UCSD-AML1 (cell line): ENCODE data around the gene CEP350.

Experiments
- DNase-seq: peaks from one replicate; lab custom pipeline; 2025; ENCODE audit not compliant: unreplicated experiment; lab: John Stamatoyannopoulos, UW

Gene CEP350

DNA sequence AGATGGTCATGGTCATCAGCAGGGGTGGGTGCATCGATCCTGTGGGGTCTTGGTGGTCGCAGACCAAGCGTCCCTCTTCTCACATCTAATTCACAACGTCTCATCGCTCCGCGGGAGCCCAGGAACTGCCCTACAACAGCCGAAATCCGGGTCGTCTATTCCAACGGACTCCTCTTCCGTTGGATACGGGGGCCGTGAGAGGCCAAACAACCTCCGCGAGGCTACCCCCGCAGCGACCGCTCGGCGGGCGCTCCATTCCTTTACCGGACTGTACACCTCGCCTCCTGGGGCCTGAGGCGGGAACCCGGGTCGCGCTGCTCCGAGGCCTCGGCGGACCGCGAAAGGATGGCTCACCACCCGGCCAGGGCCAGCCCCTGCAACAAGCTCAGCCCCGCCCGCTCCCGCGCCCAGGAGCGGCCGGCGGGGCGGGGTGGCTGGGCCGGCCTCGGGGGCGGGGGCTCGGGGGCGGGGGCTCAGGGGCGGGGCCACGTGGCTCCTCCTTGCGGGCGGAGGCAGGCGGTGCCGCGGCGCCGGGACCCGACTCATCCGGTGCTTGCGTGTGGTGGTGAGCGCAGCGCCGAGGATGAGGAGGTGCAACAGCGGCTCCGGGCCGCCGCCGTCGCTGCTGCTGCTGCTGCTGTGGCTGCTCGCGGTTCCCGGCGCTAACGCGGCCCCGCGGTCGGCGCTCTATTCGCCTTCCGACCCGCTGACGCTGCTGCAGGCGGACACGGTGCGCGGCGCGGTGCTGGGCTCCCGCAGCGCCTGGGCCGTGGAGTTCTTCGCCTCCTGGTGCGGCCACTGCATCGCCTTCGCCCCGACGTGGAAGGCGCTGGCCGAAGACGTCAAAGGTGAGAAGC lies 199.9 kb downstream of the CEP350 start, which contains the start of gene QSOX1:
Gene QSOX1, plus strand, starts transcription at position 545 of the 857 bp plus-strand sequence. Its CDS starts 39 bp downstream, at position 584.
- DNase-seq: peak; percentile 89

GRCh38 chr1:180155182-180155682 lies 200.6 kb downstream of the CEP350 start:
- no peak for DNase-seq

- no peak for DNase-seq
These were observed 201.6 kb downstream of the CEP350 start for GRCh38 chr1:180156201-180156600.

DNA sequence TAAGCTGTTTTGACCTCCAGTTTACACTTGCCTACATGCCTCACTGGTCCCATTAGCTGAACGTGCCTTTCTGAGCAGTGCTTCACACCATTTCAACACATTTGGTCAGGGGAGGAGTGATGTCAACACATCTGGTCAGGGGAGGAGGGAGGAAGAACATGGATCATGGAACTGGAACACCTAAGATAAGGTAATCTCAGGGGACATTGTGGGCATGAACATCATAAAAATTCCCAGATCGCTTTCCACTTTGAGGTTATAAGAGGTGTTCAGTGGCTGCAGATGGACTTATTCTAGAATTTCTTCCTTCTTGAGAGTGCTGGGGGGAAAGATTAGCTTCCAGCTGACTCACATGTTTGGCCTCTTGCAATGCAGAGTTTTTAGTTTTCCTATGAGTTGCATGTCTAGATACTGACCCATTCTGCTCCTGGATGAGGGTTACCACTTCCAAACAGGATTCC lies 202.1 kb downstream of the CEP350 start:
- no peak for DNase-seq

GRCh38 chr1:180157108-180157507 lies 202.5 kb downstream of the CEP350 start:
- DNase-seq: no peak

- DNase-seq: no peak
These were observed 203.0 kb downstream of the CEP350 start for GRCh38 chr1:180157576-180158057.

DNA sequence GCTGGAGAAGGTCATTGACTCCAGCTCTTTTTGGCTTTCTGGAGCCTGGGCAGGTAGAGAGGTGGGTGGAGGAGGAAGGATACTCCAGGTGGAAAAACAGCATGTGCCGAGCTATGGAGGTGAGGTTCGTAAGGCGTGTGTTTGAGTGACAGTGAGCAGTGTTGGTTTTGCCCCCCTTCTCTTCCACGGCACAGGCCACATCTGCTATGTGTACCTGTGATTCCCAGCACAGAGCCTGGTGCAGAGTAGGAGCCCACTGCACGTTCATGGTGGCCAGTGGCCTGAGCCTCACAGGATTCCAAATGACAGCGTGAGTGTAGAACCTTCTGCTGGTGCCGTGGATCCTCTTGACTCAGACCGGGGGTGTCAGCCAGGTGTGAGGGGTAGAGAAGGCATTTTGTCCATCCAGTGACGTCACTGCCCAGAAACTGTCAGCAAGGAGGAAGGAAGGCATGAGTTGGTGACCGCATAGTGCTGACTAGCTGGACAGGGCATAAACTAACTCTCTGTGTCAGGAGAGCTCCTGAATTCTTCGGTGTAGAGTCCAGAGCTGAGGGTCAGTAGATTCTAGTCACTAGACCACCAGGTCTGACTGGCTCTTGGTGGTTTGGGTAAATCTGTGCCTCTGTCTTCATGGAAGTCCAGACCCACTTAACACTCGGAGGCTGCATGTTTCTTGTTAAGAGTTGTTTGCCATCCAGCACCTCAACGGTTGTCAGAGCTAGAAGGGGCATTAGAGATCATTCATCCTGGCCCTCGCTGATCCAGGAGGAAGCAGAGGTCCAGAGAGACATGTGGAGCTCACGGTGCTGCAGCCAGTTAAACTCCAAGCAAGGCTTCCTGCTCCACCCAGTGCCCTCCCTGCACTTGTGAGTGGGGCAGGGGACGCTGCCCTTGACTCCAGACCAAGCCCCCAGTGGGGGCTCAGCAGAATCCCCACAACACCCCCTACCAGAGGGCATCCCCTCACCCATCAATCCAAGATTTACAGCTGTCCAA lies 203.8 kb downstream of the CEP350 start:
- no peak for DNase-seq

DNA sequence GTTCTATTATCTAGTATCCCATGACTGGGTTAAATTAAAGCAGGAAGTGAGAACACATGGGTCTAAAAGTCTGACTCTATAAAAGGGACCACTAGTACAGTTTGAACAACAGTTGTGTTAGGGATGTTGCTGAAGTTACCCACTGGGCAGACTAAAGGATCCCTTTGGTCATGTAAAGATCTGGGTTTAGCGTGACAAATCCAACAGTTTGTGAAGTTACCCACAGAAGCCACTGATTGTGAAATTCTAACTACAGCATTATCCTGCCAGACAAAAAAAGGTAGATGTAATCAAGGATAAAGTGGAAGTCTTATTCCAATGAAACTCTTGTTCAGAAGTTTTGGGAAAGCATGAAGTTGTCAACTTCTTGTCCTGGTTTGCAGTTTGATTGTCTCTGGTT lies 205.7 kb downstream of the CEP350 start:
- no peak for DNase-seq

DNA sequence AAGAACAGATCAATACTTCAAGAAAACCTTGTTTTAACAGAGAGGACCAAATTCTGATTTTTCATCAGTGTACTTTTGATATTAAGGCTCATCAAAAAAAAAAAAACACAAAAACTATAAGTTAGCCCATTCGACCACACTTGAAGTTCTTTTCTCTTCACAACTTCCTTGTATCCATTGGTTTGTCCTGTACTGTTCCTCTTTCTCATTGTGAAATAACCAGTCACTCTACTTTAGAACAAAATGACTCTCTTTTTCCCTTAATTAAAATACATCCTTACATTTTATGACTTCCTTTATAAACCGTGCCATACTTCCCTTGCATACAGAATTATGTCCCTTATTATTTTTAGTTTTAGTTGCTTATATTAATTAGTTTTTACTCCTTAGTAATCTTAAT lies 208.4 kb downstream of the CEP350 start:
- no peak for DNase-seq
